ENCODE results near the gene RFX6. TPM values are rescaled to one million over a fixed set of nuclear protein-coding genes. Genes with fewer than 3 reads are reported as not detected.

RFX6 gene
- total RNA-seq, 1 donor from 2014 or later, result not detected

DNA sequence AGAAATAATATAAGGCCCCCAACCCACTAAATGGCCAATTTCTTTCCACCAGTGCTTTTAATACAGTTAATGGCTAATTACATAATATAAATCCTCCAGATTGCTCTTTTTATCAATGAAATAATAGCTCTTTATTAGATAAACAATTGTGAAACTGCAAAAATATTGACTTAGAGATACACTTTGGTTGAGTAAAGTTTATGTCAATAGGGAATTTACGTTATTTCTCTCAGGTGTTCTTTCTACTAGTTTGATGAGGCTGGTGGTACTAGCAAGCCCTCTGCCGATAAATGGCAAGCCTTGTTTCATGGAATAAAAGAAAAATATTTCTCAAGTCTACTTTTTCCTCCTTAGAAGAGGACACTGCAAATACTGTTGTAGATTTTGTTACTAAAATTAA lies 18.9 kb downstream of the RFX6 start:
- DNase-seq (ENCODE audit: low spot score), result no peak

- DNase-seq (ENCODE audit: low spot score), result no peak
Measured at GRCh38 chr6:116902634-116903033, 25.6 kb downstream of the RFX6 start.

- no peak for DNase-seq (ENCODE audit: low spot score)
Measured at GRCh38 chr6:116922853-116923548, 46.0 kb downstream of the RFX6 start.

DNA sequence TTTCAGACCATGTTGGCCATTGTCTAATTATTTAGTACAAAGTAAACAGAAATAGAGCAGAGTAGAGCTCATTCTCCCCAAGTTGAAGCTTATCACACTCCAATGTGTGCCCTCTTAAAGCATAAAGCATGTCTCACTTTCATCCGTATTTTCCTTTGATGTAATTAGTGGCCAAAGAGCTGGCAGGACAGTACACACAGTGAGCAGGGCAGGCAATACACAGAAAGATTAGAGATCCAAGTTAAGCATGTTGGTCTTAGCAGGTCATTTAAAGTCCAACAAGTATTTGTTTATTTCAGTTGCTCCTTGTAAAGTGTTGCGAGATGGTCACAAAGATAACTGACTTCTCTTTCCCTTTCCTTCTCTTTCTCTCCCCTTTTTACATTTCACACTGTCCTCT lies 47.2 kb downstream of the RFX6 start:
- DNase-seq (ENCODE audit: low spot score), result no peak

GRCh38 chr6:116925088-116925794 lies 48.2 kb downstream of the RFX6 start:
- no peak for DNase-seq (ENCODE audit: low spot score)

GRCh38 chr6:116928677-116929076 lies 51.6 kb downstream of the RFX6 start:
- DNase-seq (ENCODE audit: low spot score), result no peak

DNA sequence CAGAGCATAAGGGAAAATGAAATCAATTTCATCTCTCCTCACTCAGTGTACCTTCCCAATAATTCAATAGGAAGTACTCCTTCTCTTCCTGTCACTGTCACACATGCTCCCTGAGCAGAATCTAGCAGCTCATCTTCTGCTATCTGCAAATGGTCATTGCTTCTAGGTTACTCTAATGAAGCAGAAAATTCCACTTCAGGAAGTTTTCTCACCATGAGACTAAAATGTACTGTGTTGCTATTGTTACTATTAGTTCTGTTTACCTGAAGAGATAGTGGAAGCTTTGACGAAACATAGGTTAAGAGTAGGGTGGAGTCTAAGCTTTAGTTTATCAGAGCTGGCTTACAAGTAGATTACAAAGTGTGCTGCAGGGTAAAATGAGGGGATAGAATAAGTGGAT lies 52.8 kb downstream of the RFX6 start:
- no peak for DNase-seq (ENCODE audit: low spot score)

GRCh38 chr6:116931456-116931855 lies 54.4 kb downstream of the RFX6 start:
- DNase-seq (ENCODE audit: low spot score), result no peak

DNA sequence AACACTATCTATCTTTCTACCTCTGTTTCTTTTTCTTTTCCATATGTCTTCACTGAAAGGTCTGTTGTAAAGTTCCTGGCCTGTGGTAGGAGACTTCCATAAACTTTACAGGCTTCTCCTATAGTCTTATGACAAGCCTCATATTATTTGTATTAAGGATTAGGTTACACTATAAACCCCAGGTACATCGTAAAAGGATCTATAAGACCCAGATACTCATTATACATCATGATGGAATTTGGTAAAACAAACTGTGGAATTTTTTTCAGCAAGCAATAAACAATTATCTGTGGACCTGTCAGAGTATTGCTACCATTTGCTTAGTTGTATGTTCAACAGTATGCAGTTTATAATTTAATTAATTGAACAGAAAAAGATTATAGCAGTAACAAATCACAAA lies 55.5 kb downstream of the RFX6 start:
- no peak for DNase-seq (ENCODE audit: low spot score)

- no peak for DNase-seq (ENCODE audit: low spot score)
Measured at GRCh38 chr6:116933485-116933884, 56.4 kb downstream of the RFX6 start.

GRCh38 chr6:116938305-116938704 lies 61.3 kb downstream of the RFX6 start:
- DNase-seq (ENCODE audit: low spot score), result no peak

GRCh38 chr6:116941727-116942126 lies 64.7 kb downstream of the RFX6 start:
- no peak for DNase-seq (ENCODE audit: low spot score)

GRCh38 chr6:116945809-116946208 lies 68.8 kb downstream of the RFX6 start:
- no peak for DNase-seq (ENCODE audit: low spot score)

GRCh38 chr6:116948533-116949304 lies 71.7 kb downstream of the RFX6 start:
- no peak for DNase-seq (ENCODE audit: low spot score)

DNA sequence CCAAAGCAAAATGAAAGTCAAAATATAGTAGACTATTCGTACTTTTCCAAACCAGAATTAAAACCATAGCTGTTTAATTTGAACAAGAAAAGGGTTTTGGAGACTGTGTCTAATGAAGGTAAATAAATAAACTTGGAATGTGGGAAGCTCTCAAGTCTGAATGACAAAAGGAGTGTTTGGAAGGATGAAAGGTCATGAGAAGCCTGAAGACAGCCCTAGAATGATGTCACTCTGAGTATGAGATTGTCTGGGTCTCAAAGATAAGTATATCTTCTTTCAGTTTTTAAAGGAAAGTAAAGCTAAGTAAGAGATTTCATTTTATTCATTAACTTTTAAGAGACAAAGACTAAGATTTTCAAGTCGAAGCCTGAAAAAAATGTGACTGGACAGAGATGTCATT lies 72.9 kb downstream of the RFX6 start:
- DNase-seq (ENCODE audit: low spot score), result no peak

- no peak for DNase-seq (ENCODE audit: low spot score)
Measured at GRCh38 chr6:116954335-116954734, 77.3 kb downstream of the RFX6 start.

DNA sequence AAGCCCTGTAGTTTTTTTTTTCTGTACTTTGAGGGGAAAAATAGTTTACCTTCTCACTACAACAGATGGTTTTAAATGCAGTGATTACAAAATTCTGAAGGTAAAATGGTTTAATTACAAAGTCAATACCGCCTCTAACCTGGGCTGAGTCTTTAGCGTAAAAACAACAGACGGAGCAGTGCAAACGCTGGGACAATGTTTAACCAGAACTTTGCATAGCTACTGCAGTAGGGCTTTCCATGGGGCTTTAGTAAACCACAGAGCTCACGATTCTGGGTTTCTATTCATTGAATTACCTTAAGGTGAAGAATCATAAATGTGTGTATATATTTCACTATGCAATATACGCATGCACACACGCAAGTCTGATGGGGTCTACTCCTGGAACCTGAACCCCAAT lies 77.9 kb downstream of the RFX6 start:
- no peak for DNase-seq (ENCODE audit: low spot score)

DNA sequence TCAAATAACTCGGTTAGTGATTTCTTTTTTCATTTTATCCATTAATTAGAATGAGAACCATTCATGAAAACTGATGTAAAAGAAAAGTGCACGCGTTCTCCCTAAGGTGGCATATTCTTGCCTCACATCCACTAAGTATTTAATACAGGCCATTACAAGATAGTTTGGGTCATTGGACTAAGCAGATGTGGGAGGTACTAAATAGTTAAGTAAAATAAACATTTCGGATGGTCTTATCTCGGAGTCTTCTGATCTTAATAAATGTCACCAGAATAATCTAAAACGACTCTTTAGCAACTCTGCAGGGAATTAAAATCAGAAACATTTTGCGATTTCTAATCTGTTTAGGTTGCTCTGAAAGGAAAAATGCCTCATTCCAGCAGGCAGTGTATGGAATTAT lies 78.7 kb downstream of the RFX6 start:
- DNase-seq (ENCODE audit: low spot score), result no peak

DNA sequence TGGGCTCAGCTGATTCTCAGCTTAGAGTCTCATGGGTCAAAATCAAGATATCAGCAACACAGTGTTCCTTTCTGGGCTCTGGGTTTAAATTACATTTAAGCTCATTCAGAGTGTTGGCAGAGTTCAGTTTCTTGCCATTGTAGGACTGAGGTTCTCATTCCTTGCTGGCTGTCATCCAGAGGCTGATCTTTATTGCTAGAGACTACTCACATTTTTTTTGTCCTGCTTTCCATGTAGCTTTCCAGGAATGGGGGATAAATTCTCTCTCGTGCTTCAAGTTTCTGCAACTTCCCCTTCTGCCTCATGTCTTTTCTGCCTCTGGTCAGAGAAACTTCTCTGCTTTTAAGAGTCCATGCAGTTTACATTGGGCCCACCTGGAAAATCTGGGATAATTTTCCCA lies 86.9 kb downstream of the RFX6 start:
- DNase-seq (ENCODE audit: low spot score), result no peak

DNA sequence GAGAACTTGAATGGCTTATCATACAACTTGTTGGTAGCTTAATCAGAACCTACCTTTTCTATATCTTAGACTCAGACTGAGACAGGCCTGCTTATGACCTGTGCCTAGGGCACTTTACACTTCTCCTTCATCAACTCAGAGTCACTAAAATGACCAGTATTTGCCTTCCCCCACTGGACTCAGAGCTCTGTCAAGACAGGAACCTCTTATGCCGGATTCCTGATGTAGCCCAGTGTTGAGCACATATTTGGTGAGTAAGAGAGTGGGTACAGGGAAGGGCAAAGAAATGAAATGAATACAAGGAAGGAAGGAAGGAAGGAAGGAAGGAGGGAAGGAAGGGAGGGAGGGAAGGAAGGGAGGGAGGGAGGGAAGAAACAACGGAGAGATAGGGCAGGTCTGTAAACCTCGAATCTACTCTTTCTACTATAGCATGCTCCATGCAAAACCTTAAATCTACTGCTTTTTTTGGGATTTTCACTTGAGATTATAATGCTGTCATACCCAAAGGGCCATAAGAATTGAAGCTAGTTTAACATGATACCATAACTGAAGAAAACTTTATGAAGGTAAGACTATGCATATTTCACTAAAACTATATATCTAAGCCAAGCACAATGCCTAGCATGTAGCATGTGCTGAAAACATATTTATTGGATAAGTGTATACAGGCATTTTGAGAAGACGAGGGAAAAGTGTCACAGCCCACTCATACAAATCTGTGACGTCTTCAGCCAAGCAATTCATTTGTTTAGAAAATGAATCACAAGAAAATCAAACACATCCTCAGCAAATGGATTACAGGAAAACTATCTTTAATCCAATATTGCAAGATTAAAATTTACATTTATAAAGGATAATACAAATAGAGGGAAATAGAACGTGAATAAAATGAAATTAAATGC lies 89.9 kb downstream of the RFX6 start:
- no peak for DNase-seq (ENCODE audit: low spot score)

DNA sequence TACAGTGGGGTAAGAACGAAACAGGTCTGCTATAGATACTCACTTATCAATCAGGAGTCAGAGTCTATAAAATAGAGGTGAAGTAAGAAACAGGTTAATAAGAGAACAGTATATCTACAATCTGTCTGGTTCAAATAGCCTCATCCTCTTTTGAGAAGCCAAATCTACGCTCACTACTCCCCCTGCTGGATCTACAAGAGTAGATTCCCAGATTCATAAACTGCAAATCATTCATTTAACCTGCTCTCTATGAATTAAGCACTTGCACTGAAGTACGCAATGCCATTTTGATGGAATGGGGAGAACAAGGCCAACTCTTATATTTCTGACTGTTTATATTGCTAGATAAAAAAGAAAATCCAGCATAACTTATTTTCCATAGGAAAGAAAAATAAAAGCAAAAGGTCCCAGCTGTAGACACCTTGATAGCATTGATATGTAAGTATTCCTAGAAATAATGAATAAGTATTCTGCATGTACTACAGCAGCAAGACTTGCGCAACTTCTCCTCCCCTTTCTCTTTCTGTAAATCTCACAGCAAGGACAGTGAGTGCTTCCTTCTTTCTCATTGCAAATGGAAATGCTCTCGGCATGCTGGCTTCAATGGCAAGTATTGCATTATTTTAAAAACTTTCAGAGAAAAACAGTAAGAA lies 92.3 kb downstream of the RFX6 start:
- DNase-seq (ENCODE audit: low spot score), result no peak

All from ureter (tissue), 1 donor.